ENCODE results near the gene TRAPPC13. TPM values are rescaled to one million over a fixed set of nuclear protein-coding genes. Genes with fewer than 3 reads are reported as not detected.
A peak's percentile ranks its signal among the peaks of the same experiment; 100 is the strongest.

TRAPPC13 gene
- total and polyA plus RNA-seq, 2 of the 13 experiments (the other 11 are each of a cell fraction or from before 2014, with no cell fraction given): 8.4 to 19.6 TPM

DNA sequence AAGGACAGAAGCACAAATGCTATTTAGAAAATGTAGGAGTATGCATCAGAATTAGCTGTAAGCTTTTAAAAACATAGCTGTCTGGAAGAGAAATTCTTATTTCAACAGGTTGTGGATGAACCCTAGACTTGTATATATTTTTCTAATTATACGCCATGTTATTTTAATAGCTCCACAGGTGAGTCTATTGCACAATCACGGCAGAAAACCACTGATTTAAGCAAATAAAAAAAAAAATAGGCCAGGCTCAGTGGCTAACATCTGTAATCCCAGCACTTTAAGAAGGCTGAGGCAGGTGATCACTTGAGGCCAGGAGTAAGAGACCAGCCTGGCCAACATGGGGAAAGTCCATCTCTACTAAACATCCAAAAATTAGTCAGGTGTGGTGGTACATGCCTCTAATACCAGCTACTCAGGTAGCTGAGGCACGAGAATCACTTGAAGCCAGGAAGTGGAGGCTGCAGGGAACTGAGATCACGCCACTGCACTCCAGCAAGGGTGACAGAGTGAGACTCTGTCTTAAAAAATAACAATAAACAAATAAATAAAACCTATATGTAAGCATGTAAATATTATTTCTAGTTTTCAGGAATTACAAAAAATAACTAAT is 12.4 kb upstream of the TRAPPC13 start:
- Histone ChIP-seq H3K9ac (ENCODE audit: insufficient read depth, low read depth, low read length) (no peak overlapping the region), H3K79me2 (ENCODE audit: insufficient read depth, low read length) (no peaks in the 10 kb centered on the region), H3K4me2 (ENCODE audit: low read depth, low read length) (no peak overlapping the region), H3K27ac (ENCODE audit: extremely low read length, insufficient read depth, low read length) (no peak overlapping the region), H3K4me3 (replicated peaks in 1 of 3; ENCODE audit: insufficient read depth in 1 of 3, low read depth in 2 of 3, low read length in 3 of 3) (no peak overlapping the region), H4K20me1 (ENCODE audit: insufficient read depth, low read length) (no peaks in the 10 kb centered on the region), H3K9me3 (ENCODE audit: low read length) (no peaks in the 10 kb centered on the region), H3K4me1 (ENCODE audit: insufficient read depth, low read length) (peaks cover 12% of the 10 kb centered on the region), H2AFZ (ENCODE audit: low read length) (no peak overlapping the region), H3K27me3 (ENCODE audit: control insufficient read depth in 1 of 2, insufficient read depth in 2 of 2, low read length in 2 of 2) (no peaks in the 10 kb centered on the region), H3K36me3 (replicated peaks in 1 of 2; ENCODE audit: control insufficient read depth in 1 of 2, insufficient read depth in 2 of 2, low read length in 2 of 2) (peaks cover 13 to 55% of the 10 kb centered on the region in 2 experiments)
- DNase-seq (ENCODE audit: low spot score): no peak
- FAIRE-seq: no peak
- no peak for ATAC-seq
- in situ Hi-C loops (cut with HindIII; ENCODE audit: extremely low pct_ligation_motif_present, low pct_unique_long_range_greater_than_20kb): no loop called here
- POLR2A ChIA-PET: no interaction called here
- peak; percentile 74; the same call in 1 of the 2 replicates for TF ChIP-seq CEBPB (IDR thresholded peaks at IDR 0.05; ENCODE audit: borderline replicate concordance, low read depth, low read length)
- TF ChIP-seq ZSCAN12 (CRISPR knock-in tag; IDR thresholded peaks at IDR 0.05): no peak
- TF ChIP-seq HNRNPLL (IDR thresholded peaks at IDR 0.05; ENCODE audit: low read depth, low read length, poor library complexity, severe bottlenecking): no peak
- no peak for TF ChIP-seq ZNF383 (CRISPR knock-in tag; IDR thresholded peaks at IDR 0.05; ENCODE audit: borderline replicate concordance)
- TF ChIP-seq MXD4 (CRISPR knock-in tag; IDR thresholded peaks at IDR 0.05): no peak
- no peak for TF ChIP-seq KLF13 (CRISPR knock-in tag; IDR thresholded peaks at IDR 0.05)
- intact Hi-C loops (cut with micrococcal nuclease; ENCODE audit: unreplicated experiment): no loop called here
- CTCF ChIA-PET (ENCODE audit: low intra/inter-chr PET ratio, low total read pairs): no interaction called here
- BruUV-seq (replicated peaks): no TSS peak
- 94% methylated on average over 4 of the region's 4 CpGs for WGBS (ENCODE audit: low lambda C conversion rate)

DNA sequence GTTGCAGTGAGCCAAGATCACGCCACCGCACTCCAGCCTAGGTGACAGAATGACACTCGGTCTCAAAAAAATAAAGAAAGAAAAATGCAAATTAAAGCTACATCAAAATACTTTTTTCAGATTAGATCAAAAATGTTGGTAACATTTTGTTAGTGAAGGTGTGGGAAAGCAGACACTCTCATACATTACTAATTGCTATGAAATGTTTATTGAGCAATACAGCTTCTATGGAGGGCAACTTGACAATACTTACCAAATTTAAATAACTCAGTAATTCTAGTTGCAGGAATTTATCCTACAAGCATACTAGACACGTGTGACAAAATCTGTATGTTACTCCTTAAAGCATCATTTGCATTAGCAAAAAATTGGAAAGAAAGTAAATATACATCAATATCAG is 4.8 kb upstream of the TRAPPC13 start:
- Histone ChIP-seq H3K79me2 (ENCODE audit: insufficient read depth, low read length) (peaks cover 37% of the 10 kb centered on the region), H2AFZ (ENCODE audit: low read length) (no peak overlapping the region), H3K27ac (ENCODE audit: extremely low read length, insufficient read depth, low read length) (no peak overlapping the region), H3K4me3 (replicated peaks in 1 of 3; ENCODE audit: insufficient read depth in 1 of 3, low read depth in 2 of 3, low read length in 3 of 3) (no peak overlapping the region), H3K9ac (ENCODE audit: insufficient read depth, low read depth, low read length) (no peak overlapping the region), H3K36me3 (replicated peaks in 1 of 2; ENCODE audit: control insufficient read depth in 1 of 2, insufficient read depth in 2 of 2, low read length in 2 of 2) (peaks cover 1 to 11% of the 10 kb centered on the region in 2 experiments; a peak in 1 of 5 replicates), H3K4me2 (ENCODE audit: low read depth, low read length) (no peak overlapping the region), H3K4me1 (ENCODE audit: insufficient read depth, low read length) (peaks cover 15% of the 10 kb centered on the region), H3K27me3 (ENCODE audit: control insufficient read depth in 1 of 2, insufficient read depth in 2 of 2, low read length in 2 of 2) (peaks cover 0 to 1% of the 10 kb centered on the region in 2 experiments; a peak in 2 of 5 replicates), H3K9me3 (ENCODE audit: low read length) (no peaks in the 10 kb centered on the region), H4K20me1 (ENCODE audit: insufficient read depth, low read length) (no peaks in the 10 kb centered on the region)
- over 99% methylated on average over 4 of the region's 4 CpGs for WGBS (ENCODE audit: low lambda C conversion rate)
- TF ChIP-seq, protein P1, sequence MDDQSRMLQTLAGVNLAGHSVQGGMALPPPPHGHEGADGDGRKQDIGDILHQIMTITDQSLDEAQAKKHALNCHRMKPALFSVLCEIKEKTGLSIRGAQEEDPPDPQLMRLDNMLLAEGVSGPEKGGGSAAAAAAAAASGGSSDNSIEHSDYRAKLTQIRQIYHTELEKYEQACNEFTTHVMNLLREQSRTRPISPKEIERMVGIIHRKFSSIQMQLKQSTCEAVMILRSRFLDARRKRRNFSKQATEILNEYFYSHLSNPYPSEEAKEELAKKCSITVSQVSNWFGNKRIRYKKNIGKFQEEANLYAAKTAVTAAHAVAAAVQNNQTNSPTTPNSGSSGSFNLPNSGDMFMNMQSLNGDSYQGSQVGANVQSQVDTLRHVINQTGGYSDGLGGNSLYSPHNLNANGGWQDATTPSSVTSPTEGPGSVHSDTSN (CRISPR knock-in tag; IDR thresholded peaks at IDR 0.05; ENCODE audit: borderline replicate concordance): no peak
- 0 out of 2 replicates have a peak, but pooled peaks have one; percentile 2 for TF ChIP-seq CEBPB (IDR thresholded peaks at IDR 0.05; ENCODE audit: borderline replicate concordance, low read depth, low read length)
- in situ Hi-C loops (cut with HindIII; ENCODE audit: extremely low pct_ligation_motif_present, low pct_unique_long_range_greater_than_20kb) (no loop called here), intact Hi-C loops (cut with micrococcal nuclease; ENCODE audit: unreplicated experiment) (loop anchor here (5.0 to 10.0 kb wide), 2 partner anchors 58 to 305 kb away; partner anchors contain the start of genes CENPK, ERBIN and PPWD1)
- CTCF ChIA-PET (ENCODE audit: low intra/inter-chr PET ratio, low total read pairs): no interaction called here
- ATAC-seq: no peak
- no peak for FAIRE-seq
- no peak for DNase-seq (ENCODE audit: low spot score)
- POLR2A ChIA-PET: no interaction called here
- no TSS peak for BruUV-seq (replicated peaks)
